ENCODE data around the gene OR1I1.

The OR1I1 gene

GRCh38 chr19:15118789-15119494 lies 36.9 kb downstream of the OR1I1 start:
- DNase-seq (ENCODE audit: low read depth in 2 of 2), result no peak

- DNase-seq (ENCODE audit: low read depth in 2 of 2), result no peak
These were observed 38.4 kb downstream of the OR1I1 start for GRCh38 chr19:15120135-15121026.

GRCh38 chr19:15122331-15123030 lies 40.5 kb downstream of the OR1I1 start:
- DNase-seq (ENCODE audit: low read depth in 2 of 2), result no peak

- no peak for DNase-seq (ENCODE audit: low read depth in 2 of 2)
These were observed 41.2 kb downstream of the OR1I1 start for GRCh38 chr19:15123031-15123890.

GRCh38 chr19:15123900-15124299 lies 41.9 kb downstream of the OR1I1 start:
- no peak for DNase-seq (ENCODE audit: low read depth in 2 of 2)

- no peak for DNase-seq (ENCODE audit: low read depth in 2 of 2)
These were observed 42.7 kb downstream of the OR1I1 start for GRCh38 chr19:15124572-15125231.

- DNase-seq (ENCODE audit: low read depth in 2 of 2), result peak; percentile 98 to 99
These were observed 43.4 kb downstream of the OR1I1 start for GRCh38 chr19:15125232-15126067.

- DNase-seq (ENCODE audit: low read depth in 2 of 2), result no peak
These were observed 44.3 kb downstream of the OR1I1 start for GRCh38 chr19:15126131-15126910.

- no peak for DNase-seq (ENCODE audit: low read depth in 2 of 2)
These were observed 46.3 kb downstream of the OR1I1 start for GRCh38 chr19:15128162-15128770.

GRCh38 chr19:15129856-15130585 lies 48.0 kb downstream of the OR1I1 start:
- peak in 1 of 2 donors; percentile 19 for DNase-seq (ENCODE audit: low read depth in 2 of 2)

- no peak for DNase-seq (ENCODE audit: low read depth in 2 of 2)
These were observed 54.4 kb downstream of the OR1I1 start for GRCh38 chr19:15136234-15136954.

GRCh38 chr19:15137777-15138176 lies 55.8 kb downstream of the OR1I1 start:
- no peak for DNase-seq (ENCODE audit: low read depth in 2 of 2)

- DNase-seq (ENCODE audit: low read depth in 2 of 2), result no peak
These were observed 56.4 kb downstream of the OR1I1 start for GRCh38 chr19:15138427-15138826.

- no peak for DNase-seq (ENCODE audit: low read depth in 2 of 2)
These were observed 59.1 kb downstream of the OR1I1 start for GRCh38 chr19:15141143-15141542.

- no peak for DNase-seq (ENCODE audit: low read depth in 2 of 2)
These were observed 60.3 kb downstream of the OR1I1 start for GRCh38 chr19:15142313-15142712.

All from stimulated activated CD8-positive, alpha-beta memory T cell treated with anti-CD3 and anti-CD28 coated beads, Interleukin-15, amount 100 ng/mL, for 48 hours (primary cell).